ENCODE measurements around the gene ROBO1.

ROBO1 gene

GRCh38 chr3:78875851-78876250 is 891.9 kb downstream of the ROBO1 start:
- no peak for TF ChIP-seq CTCF (conservative IDR thresholded peaks at IDR 0.05; ENCODE audit: low read depth, low read length)
- no peak overlapping the region for H3K4me3 ChIP-seq (ENCODE audit: low read depth, low read length)
- DNase-seq (ENCODE audit: low read depth): peak; percentile 45

GRCh38 chr3:78875436-78875835 is 892.4 kb downstream of the ROBO1 start:
- H3K4me3 ChIP-seq (ENCODE audit: low read depth, low read length): no peak overlapping the region
- TF ChIP-seq CTCF (conservative IDR thresholded peaks at IDR 0.05; ENCODE audit: low read depth, low read length): no peak
- no peak for DNase-seq (ENCODE audit: low read depth)

GRCh38 chr3:78873641-78874040 is 894.2 kb downstream of the ROBO1 start:
- no peak overlapping the region for H3K4me3 ChIP-seq (ENCODE audit: low read depth, low read length)
- TF ChIP-seq CTCF (conservative IDR thresholded peaks at IDR 0.05; ENCODE audit: low read depth, low read length): no peak
- peak; percentile 45 for DNase-seq (ENCODE audit: low read depth)

DNA sequence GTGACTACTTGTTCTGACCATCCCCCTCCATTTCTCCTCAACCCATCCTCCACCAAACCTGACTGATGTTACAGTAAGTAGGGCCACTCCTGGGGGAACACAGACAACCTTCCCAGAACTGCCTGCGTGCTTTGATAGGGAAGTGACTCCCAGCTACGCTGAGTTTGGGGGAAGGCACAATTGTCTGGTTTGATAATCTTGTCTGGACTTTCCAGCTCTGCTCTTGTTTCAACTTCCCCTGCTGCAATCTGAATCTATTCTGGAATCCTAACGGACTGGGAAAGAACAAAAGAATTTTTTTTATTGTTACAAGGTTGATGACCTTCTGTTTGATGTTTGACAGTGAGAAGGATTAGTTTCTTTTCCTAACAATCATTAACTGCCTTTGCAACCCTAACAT is 895.6 kb downstream of the ROBO1 start:
- TF ChIP-seq CTCF (conservative IDR thresholded peaks at IDR 0.05; ENCODE audit: low read depth, low read length): no peak
- no peak overlapping the region for H3K4me3 ChIP-seq (ENCODE audit: low read depth, low read length)
- DNase-seq (ENCODE audit: low read depth): peak; percentile 39

GRCh38 chr3:78871048-78871447 is 896.8 kb downstream of the ROBO1 start:
- H3K4me3 ChIP-seq (ENCODE audit: low read depth, low read length): no peak overlapping the region
- DNase-seq (ENCODE audit: low read depth): peak; percentile 36
- TF ChIP-seq CTCF (conservative IDR thresholded peaks at IDR 0.05; ENCODE audit: low read depth, low read length): no peak

DNA sequence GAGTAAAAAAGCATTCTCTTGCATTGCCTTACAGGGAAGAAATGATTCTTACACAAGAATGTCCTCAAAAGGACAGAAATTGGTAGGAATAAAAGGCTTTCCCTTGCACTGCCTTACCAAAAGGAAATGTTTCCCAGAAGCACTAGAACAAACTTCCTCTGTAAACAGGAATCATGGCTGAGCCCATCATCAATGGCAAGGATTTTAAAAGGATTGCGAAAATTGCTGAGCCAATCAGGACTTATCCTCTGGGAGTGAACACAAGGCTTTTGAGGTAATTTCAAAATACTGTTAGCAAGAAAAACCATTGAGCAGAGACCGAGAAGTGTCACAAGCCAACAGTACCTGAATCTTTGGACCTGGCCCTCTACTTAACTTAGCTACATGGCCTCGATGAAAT is 897.3 kb downstream of the ROBO1 start:
- no peak for TF ChIP-seq CTCF (conservative IDR thresholded peaks at IDR 0.05; ENCODE audit: low read depth, low read length)
- no peak overlapping the region for H3K4me3 ChIP-seq (ENCODE audit: low read depth, low read length)
- no peak for DNase-seq (ENCODE audit: low read depth)

- no peak overlapping the region for H3K4me3 ChIP-seq (ENCODE audit: low read depth, low read length)
- no peak for DNase-seq (ENCODE audit: low read depth)
- TF ChIP-seq CTCF (conservative IDR thresholded peaks at IDR 0.05; ENCODE audit: low read depth, low read length): no peak
These were observed 899.2 kb downstream of the ROBO1 start for GRCh38 chr3:78868570-78868969.
